Measurements from ENCODE around the gene PSD2.

Gene PSD2

GRCh38 chr5:139838381-139839197 lies 43.0 kb downstream of the PSD2 start:
- no peak for DNase-seq

- DNase-seq, result no peak
Observed at GRCh38 chr5:139839232-139839815, 43.7 kb downstream of the PSD2 start.

GRCh38 chr5:139839918-139840317 lies 44.3 kb downstream of the PSD2 start:
- no peak for DNase-seq

- no peak for DNase-seq
Observed at GRCh38 chr5:139841549-139841948, 45.9 kb downstream of the PSD2 start.

- no peak for DNase-seq
Observed at GRCh38 chr5:139842321-139842720, 46.7 kb downstream of the PSD2 start.

GRCh38 chr5:139843991-139844390 lies 48.4 kb downstream of the PSD2 start:
- DNase-seq, result no peak

GRCh38 chr5:139844472-139845145 lies 49.0 kb downstream of the PSD2 start:
- DNase-seq, result peak; percentile 74

GRCh38 chr5:139845846-139846681 lies 50.5 kb downstream of the PSD2 start:
- no peak for DNase-seq

- DNase-seq, result no peak
Observed at GRCh38 chr5:139847091-139847490, 51.5 kb downstream of the PSD2 start.

GRCh38 chr5:139847790-139848507 lies 52.3 kb downstream of the PSD2 start:
- peak; percentile 59 for DNase-seq

GRCh38 chr5:139848508-139849100 lies 53.0 kb downstream of the PSD2 start:
- no peak for DNase-seq

GRCh38 chr5:139849501-139849900 lies 53.9 kb downstream of the PSD2 start:
- no peak for DNase-seq

GRCh38 chr5:139849942-139850341 lies 54.3 kb downstream of the PSD2 start:
- no peak for DNase-seq

GRCh38 chr5:139850423-139851016 lies 54.9 kb downstream of the PSD2 start:
- no peak for DNase-seq

- DNase-seq, result no peak
Observed at GRCh38 chr5:139851558-139851957, 56.0 kb downstream of the PSD2 start.

- DNase-seq, result no peak
Observed at GRCh38 chr5:139852696-139853095, 57.1 kb downstream of the PSD2 start.

- no peak for DNase-seq
Observed at GRCh38 chr5:139854029-139854605, 58.5 kb downstream of the PSD2 start.

GRCh38 chr5:139854953-139855352 lies 59.3 kb downstream of the PSD2 start:
- no peak for DNase-seq

- no peak for DNase-seq
Observed at GRCh38 chr5:139855451-139855850, 59.8 kb downstream of the PSD2 start.

GRCh38 chr5:139855946-139856540 lies 60.4 kb downstream of the PSD2 start:
- no peak for DNase-seq

All from fibroblast of skin of scalp (primary cell).